HG02798 (cell line): ENCODE data around the gene PFKP.
A peak's percentile ranks its signal among the peaks of the same experiment; 100 is the strongest.
"Not testable (repeated sequence)": the region's sequence is repeated elsewhere in the genome, so short reads cannot be mapped to it uniquely, and the experiment has no call there.

Experiments used
- ATAC-seq: cut with Tn5 transposase; IDR thresholded peaks from one replicate; pipeline ENCODE4 v1.9.1; 2021; ENCODE audit warnings: mild to moderate bottlenecking; ENCODE audit not compliant: unreplicated experiment, poor library complexity

The PFKP gene

DNA sequence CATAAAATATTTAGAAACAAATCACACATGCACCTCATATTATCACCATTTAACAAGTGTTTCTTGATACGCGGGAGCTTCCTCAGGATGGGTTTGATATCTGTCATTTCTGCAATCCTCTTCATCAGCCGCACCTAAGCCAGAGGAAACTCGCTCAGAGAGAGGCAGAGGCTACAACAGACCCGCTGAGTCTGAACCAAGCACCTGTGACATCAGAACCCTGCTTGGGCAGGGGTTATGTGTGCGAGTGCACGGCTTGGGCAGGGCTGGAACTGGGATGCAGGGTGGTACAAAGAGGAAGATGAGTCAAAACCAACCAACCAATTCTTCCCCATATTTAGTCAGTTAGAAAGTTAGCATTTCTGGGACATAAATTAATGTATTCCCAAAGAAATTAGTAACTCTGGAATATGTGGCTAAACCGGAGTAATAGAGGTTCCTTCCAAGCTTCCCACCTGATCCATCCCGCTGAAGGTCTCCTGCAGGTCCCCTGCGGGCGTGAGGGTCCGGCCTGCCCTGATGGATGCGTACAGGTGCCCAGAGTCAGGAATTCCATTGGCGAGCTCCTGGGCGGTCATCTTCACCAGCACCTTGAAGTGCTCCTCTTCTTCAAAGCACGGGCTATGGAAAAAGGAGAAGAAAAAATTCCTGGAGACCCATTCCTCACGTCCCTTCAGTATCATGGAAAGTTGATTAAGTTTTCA lies 79.9 kb downstream of the PFKP start:
- ATAC-seq = no peak

DNA sequence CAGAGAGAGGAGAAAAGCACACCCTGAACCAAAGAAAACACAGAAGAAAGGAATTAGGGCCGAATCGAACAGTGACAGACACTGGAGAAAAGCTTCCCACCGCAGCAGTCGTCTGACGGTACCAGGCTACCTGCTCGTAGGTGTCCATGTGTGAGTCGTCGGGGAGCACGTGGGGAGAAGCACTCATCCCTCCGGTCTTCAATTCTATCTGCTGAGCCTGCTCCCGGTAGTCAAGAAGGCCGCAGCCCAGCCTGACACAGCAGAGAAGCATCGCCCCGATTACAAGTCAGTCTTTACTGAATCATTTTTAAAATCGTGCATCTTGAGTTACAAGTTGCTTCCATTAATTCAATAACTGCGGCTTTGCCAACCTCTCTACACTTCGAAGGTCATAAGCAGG lies 80.7 kb downstream of the PFKP start:
- ATAC-seq = no peak

DNA sequence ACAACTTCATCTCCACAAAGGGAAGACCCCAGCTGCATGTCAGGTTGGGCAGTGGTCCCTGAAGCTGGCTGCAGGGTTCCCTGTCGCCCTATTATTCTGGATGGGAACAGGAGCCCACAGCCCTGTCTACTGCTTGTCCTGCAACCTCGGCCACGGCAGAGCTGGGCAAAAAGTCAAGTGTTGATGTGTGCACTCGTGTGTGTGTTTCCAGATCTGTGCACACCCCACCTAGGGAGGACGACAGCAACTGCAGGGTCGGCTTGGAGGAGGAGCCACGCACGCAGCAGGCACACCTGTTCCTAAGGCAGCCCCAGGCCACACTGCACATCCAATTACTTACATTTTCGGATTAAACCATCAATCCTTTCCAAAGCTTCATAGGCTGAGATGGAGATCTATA lies 81.6 kb downstream of the PFKP start:
- no peak for ATAC-seq

DNA sequence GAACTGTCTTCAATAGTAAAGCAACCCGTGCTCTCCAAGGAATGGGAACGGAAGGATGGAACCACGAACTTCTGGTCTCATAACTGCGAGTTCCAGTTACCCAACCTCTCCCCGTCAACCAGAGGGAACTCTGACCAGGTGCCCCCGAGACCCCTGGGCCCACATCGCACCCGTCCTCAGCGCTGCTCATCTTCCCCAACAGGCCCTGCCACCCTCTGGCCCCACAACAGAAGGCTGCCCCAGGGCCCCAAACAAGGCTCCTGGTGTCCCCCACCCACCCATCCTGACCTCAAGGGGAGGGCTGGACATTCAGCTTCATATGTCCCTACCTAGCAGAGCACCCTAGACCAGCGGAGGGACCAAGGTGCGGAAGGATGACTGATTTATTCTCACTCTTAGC lies 82.6 kb downstream of the PFKP start:
- ATAC-seq = no peak

DNA sequence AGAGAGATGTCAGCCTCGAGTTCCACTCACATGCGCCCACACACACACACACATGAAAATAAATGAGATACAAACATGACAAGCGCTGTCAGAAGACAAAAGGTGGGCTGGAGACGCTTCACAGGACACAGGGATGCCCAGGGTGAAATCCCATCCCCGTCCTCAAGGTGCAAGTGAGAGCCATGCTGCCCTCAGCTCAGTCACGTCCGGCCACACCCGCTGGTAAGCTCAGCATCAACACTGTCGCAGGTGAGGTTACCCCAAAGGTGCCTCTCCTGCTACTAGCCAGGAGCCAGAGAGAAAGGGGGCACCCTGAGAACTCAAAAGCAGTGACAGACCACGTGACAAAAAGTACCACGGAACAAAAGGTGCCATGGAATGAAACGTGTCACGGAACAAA lies 83.0 kb downstream of the PFKP start:
- ATAC-seq = no peak

DNA sequence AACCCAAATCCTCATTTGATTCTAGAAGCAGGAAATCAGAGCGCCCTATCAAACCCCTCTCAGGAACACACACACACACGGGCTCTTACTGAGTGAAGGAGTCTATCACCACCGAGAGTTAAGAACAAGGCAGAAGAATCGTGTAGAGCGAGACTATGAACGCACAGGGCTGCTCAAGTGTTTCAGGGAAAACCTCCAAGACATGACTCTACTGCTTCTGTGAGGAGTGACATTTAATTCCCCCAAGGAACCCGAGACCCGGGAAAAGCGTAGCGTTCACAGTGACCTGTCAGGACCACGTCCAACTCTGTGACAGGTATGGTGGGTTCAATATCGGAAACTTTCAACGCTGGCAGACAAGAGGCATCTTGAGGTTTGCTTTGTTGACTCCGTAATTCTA lies 83.6 kb downstream of the PFKP start:
- no peak for ATAC-seq

DNA sequence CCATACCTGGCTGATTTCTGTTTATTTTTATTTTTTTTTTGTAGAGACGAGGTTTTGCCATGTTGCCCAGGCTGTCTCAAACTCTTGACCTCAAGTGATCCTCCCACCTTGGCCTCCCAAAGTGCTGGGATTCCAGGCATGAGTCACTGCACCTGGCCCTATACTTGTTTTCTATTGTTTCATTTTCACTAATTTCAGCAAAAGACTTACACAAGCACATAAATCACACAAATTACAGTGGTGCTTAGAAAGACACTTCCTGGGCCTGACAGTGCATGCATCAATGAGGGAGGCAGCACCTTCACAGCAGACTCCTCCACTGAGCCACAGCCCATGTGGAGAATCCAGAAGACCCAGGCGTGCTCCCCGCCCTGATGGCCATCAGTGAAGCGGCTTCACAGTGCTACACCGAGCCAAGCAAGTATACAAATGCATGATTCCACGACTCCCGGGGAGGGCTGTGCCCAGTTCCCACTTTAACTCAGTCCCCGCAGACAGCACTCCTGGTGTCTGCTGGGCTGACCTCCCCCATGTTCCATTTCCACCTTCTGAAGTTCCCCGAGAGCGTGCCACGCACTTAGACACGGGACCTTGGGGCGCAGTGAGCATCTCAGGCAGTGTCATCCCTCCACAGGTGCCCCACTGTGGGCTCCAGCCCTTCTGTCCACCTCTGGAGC lies 84.7 kb downstream of the PFKP start:
- no peak for ATAC-seq

DNA sequence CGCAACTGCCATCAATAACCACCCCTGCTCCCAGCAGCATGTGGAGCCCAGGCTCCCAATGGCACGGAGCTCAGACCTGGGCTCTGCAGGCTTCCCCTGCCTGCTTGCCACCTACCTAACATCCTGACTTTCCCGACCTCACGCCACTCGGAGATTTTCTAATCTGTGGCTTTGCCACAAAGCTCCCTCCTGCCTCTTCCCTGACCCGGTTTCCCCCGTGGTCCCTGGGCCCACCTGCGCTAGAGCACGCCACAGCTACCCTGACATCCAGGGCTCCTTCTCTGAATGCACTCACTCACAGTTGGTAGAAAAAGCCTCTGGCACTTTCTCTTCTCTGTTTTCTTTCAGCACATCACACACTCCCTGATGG lies 85.2 kb downstream of the PFKP start:
- no peak for ATAC-seq

DNA sequence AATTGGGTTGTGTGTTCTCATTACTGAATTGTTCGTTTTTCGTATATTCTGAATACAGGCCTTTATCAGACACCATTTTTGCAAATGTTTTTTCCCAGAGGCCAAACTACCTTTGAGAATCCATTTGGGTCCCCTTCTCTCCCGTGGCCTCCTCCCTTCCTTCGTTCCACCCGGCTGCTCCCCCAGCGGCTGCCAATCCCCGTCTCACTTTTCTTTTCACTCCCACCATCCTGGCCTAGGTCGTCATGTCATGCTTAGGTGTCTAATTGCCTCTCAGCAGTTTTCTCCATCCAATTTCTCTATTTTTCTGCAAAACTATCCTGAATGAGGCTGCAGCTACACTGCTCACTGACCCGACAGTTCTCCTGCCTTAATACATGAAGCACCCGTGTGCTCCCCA lies 87.3 kb downstream of the PFKP start:
- ATAC-seq = no peak

DNA sequence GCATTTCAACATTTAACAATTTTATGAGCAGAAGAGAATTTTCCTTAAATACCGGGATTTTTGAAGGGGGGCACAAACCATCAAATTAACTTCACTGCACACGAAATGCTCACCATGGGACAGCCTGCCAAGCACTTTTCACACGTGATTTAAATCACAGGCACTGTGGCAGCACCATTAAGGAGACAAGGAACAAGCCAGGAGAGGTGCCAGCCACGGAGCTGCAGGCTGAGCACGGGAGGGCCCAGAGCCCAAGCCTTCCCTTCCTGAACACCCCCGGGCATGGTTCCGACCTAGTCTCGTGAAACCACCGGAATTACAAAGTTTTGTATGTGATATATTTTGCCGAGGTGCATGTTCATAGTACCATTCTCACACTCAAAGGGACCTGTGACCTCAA lies 91.8 kb downstream of the PFKP start:
- ATAC-seq = no peak

DNA sequence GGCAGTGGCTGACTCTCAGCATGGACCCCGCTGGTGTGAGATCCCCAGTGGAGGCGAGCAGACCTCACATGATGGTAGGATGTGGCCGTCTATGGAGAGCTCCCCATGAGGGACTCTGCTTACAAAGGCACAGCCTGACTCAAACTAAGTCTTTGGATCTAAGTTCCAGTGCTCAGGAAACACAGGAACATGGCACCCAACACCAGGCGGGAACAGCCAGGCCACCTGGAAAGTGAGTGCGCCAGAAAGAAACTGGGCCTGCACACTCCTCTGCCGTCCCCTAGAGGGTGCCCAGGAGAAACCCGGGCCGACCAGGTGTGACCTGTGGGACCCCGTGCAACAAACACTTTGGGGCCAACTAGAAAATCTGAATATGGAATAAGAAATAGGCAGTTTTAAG lies 95.2 kb downstream of the PFKP start:
- ATAC-seq = no peak

DNA sequence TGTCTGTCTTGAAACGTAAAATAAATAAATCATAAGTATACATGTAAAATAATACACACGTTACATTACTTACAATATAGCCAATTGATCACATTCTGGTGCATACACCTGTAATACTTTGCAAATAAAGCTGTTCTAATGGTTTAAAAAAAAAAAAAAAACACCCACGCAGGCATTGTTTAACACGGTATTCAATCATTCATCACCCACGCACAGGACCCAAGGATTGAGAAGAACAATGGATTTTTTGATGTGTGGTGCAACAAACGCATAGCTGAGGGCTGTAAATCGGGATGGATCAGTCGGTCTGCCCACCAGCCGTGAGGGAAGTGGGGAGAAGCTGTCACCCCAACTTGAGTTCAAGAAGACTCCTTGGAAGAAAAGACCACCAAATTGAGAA lies 96.5 kb downstream of the PFKP start:
- no peak for ATAC-seq

DNA sequence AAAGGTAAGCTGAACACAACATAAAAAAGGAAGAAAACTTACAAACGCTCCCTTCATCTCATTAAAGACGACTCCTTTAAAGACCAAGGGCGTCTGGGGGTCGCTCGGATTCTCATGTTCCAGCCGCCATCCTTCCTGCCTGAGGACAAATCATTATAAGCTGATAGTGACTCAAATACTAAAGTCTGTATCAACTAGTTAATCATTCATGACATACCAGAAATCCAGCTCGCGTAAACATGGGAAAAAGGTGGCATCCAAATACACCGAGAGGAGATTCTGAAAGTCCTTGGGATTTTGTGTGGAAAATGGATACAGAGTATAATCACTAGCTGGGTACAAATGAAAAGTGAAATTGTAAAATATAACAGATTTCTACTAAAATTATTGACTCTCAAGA lies 97.8 kb downstream of the PFKP start:
- no peak for ATAC-seq

DNA sequence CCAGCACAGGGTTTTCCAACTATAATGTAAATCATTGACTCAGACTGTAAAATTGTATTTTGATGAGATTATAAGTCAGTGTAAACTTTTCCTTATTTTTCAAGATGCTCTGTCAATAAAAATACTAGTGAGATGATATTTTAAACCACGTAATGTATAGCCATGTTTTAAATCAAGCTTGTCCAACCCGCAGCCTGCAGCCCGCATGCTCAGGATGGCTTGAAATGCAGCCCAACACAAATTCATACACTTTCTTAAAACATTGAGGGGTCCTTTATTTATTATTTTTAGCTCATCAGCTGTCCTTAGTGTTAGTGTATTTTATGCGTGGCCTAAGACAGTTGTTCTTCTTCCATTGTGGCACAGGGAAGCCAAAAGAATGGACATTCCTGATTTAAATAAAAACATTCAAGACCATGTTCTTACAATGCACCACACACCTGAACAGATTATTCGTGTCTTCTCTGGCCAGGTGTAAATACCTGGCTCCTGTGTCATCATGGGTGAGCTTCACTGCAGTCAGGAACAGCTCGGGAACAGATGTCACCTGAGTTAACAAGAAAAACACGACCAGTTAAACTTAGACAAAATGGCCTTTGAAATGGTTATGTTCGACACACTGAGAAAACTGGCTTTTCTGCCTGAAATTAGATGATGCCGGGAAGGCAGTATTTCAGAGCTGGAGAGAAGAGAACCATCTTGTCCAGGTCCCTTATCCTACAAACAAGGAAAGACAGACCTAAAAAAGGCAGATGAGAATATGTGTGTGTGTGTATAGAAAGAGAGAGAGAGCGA lies 99.3 kb downstream of the PFKP start:
- ATAC-seq = no peak

DNA sequence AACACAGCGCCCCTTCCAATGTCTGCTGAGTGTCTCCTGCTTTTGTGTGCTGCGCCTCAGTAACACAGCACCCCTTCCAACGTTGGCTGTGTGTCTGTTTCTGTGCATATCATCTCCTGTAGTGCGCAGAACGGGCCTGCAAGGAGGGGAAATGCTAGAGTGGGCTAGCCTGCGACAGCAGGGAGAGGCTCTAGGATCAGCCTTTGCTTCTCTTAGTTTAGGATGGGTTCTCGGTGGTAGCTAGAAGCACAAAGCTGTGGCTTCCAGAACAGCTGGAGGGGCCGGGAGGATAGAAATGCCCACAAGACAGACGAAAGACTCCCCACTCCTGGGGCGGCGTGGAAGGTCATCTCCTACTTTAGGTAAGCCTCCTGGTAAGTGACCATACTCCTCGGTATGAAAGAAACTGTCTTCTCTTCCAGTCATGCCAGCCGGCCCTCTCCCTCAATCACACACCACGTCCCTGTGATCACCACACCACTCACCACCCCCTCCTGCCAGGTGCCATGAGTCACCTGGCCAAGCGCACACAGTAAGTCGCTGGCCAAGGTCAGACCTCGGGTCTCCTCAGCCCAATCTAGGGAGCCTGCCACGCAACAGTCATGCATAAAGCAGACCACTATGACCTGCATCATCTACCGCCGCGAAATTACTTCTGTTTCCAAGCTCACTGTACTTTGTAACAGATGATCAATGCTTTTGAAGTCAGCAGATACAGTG lies 100.4 kb downstream of the PFKP start:
- ATAC-seq = no peak

DNA sequence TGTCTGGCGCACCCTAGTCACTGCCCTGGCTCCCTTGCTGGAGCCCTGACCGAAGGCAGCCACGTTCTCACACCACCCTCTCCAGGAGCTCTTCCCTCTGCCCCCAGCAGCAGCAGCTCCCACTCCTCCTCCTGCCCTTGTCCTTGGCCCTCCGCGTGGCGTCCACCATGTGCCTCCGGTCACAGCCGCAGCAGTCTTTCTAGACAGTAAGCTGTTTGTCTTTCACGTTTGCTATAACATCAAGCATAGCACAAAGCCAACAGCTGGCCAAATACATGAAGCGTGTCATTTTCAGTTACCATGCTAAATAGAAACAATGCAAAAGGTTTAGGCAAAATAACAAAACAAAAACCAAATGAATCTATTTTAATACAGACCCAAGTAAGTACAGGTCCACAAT lies 101.9 kb downstream of the PFKP start:
- no peak for ATAC-seq

DNA sequence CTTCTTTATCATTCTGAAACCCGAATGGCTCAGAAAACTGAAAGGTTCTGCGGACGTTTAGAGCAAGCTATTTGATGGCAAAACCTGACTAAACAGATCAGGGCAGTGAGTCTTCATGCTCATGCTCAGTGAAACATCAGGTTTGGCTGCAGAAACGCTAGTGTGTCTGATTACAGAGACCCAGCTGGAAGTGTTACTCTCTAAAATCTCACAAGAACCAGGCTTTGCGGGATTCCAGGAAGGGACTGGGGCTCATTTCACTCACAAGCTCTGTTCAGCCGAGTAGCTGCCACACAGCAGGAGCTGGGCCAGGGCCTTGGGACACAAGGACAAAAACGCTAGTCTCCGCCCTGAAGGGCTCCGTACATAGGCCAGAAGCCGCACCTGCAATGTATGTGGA lies 102.3 kb downstream of the PFKP start:
- ATAC-seq = no peak

DNA sequence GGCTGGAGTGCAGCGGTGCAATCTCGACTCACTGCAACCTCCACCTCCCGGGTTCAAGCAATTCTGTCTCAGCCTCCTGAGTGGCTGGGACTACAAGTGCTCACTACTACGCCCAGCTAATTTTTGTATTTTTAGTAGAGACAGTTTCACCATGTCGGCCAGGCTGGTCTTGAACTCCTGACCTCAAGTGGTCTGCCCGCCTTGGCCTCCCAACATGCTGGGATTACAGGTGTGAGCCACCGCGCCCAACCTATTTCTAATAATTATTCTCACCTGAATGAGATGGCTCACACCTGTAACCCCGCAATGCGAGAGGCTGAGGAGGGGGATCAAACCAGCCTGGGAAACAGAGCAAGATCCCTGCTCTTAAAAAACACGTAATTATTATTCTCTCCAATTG lies 104.1 kb downstream of the PFKP start:
- not testable (repeated sequence) for ATAC-seq

DNA sequence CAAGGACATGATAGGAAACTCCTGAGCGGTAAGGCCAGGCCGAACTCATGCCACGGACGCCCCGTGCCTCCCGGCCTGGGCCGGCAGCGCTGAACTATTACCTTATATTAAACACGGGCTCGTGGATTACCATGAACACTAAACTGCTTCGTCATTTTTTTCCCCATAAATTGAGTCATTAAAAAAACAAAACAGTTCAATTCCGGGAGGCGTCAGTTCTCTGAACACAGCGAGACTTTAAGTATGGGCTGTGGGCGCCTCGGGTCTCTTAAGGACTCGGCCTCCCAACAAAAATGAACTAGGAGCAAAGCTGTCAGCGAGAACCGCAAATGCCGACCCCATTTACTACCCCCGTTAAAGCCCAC lies 104.7 kb downstream of the PFKP start:
- ATAC-seq = no peak

DNA sequence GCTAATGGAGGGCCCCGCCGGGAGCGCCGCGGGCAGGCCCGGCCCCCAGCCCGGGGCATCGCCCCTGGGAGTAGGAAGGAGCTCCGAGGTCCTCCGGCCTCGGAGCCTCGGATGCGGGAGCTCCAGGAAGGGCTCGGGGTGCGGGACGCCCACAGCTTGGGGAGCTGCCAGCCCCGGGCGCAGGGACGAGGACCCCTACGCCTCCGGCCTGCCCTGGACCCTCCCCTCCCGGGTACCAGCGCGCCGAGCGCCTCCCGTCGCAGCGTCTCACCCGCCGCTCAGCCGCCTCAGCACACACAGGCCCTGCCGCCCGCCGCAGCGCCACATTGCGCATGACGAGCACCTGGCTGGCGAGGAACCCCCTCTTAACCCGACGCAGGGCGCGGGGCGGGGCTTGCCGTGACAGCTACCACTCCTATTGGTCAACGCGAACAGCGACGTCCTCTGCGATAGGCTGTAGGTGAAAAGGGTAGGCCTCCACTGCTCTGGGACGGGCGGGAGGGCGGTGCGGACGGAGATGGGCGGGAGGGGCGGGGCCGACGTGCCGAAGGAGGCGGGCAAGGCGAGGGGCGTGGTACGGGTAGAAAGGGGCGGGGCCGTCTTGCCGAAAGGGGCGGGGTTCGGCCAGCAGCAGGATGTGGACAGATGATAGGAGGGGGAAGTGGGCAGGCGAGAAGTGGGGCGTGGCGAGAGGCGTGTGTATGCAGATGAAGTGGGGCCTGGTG lies 105.3 kb downstream of the PFKP start, which contains the start of gene PITRM1:
Gene PITRM1, minus strand, starts transcription at position 337 of the 725 bp plus-strand sequence. Its CDS starts 10 bp downstream, at position 327.
- ATAC-seq = peak; percentile 95
